ENCODE results near the gene ATP2B2. TPM values are rescaled to one million over a fixed set of nuclear protein-coding genes. Genes with fewer than 3 reads are reported as not detected.

ATP2B2 gene
- total and polyA plus RNA-seq, 8 donors, result 0.11 to 0.75 (median 0.21) TPM

GRCh38 chr3:10475983-10476382, 29.4 kb downstream of the ATP2B2 start:
- Histone ChIP-seq H3K9me3 (no peaks in the 10 kb centered on the region), H3K4me1 (no peaks in the 10 kb centered on the region), H3K27ac (no peak overlapping the region), H3K4me3 (no peak overlapping the region), H3K27me3 (peaks cover 0 to 5% (median 0%) of the 10 kb centered on the region in 4 donors), H3K36me3 (no peaks in the 10 kb centered on the region)
- intact Hi-C loops (cut with DNase I), result no loop called here
- TF ChIP-seq CTCF (IDR thresholded peaks at IDR 0.05), result no peak
- DNase-seq, result no peak
- WGBS, 2 donors, result 57 to 75% methylated on average over 3 of the region's 3 CpGs
- ATAC-seq, result no peak
- FAIRE-seq, result no peak

GRCh38 chr3:10474847-10475246, 30.5 kb downstream of the ATP2B2 start:
- H3K4me1 ChIP-seq, result no peaks in the 10 kb centered on the region
- WGBS, 2 donors, result 48 to 53% methylated on average over 9 of the region's 9 CpGs
- TF ChIP-seq CTCF (IDR thresholded peaks at IDR 0.05), result no peak
- DNase-seq (no peak), FAIRE-seq (no peak), ATAC-seq (no peak)
- H3K27me3 ChIP-seq, result peaks cover 0 to 5% (median 0%) of the 10 kb centered on the region in 4 donors
- no peaks in the 10 kb centered on the region for H3K9me3 ChIP-seq
- H3K4me3 ChIP-seq, result no peak overlapping the region
- no peak overlapping the region for H3K27ac ChIP-seq
- no peaks in the 10 kb centered on the region for H3K36me3 ChIP-seq
- intact Hi-C loops (cut with DNase I), result no loop called here

DNA sequence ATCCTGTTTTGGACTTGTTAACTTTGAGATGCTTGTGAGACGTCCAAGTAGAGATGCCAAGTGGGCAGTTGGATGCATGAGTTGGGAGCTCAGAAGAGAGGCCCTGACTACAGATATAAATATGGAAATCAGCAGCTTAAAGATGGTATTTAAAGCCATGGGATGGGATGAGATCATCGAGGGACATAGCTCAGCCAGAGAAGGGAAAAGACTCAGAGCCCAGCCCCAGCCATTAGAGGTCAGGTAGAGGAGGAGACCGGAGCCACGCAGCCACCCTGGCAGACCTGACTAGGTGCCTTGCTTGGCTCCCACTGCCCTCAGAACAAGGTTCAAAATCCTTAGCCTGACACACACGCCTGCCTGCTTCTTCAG, 31.1 kb downstream of the ATP2B2 start:
- H3K27me3 ChIP-seq, result peaks cover 0 to 5% (median 0%) of the 10 kb centered on the region in 4 donors
- DNase-seq (no peak), ATAC-seq (no peak), FAIRE-seq (no peak)
- TF ChIP-seq CTCF (IDR thresholded peaks at IDR 0.05), result no peak
- H3K4me3 ChIP-seq, result no peak overlapping the region
- H3K9me3 ChIP-seq, result no peaks in the 10 kb centered on the region
- no peak overlapping the region for H3K27ac ChIP-seq
- WGBS, 2 donors, result 52 to 67% methylated on average over 5 of the region's 5 CpGs
- no peaks in the 10 kb centered on the region for H3K4me1 ChIP-seq
- intact Hi-C loops (cut with DNase I), result no loop called here
- H3K36me3 ChIP-seq, result no peaks in the 10 kb centered on the region

GRCh38 chr3:10473581-10474274, 31.7 kb downstream of the ATP2B2 start:
- peaks cover 0 to 5% (median 0%) of the 10 kb centered on the region in 4 donors for H3K27me3 ChIP-seq
- H3K4me3 ChIP-seq, result no peak overlapping the region
- 59 to 64% methylated on average over 7 of the region's 7 CpGs for WGBS, 2 donors
- no peaks in the 10 kb centered on the region for H3K36me3 ChIP-seq
- DNase-seq (no peak), FAIRE-seq (no peak), ATAC-seq (no peak)
- no peaks in the 10 kb centered on the region for H3K4me1 ChIP-seq
- no peak overlapping the region for H3K27ac ChIP-seq
- intact Hi-C loops (cut with DNase I), result no loop called here
- no peaks in the 10 kb centered on the region for H3K9me3 ChIP-seq
- no peak for TF ChIP-seq CTCF (IDR thresholded peaks at IDR 0.05)

- Histone ChIP-seq H3K4me3 (no peak overlapping the region), H3K27me3 (peaks cover 0 to 5% (median 0%) of the 10 kb centered on the region in 4 donors), H3K9me3 (no peaks in the 10 kb centered on the region), H3K4me1 (no peaks in the 10 kb centered on the region), H3K27ac (no peak overlapping the region), H3K36me3 (no peaks in the 10 kb centered on the region)
- ATAC-seq (no peak), FAIRE-seq (no peak), DNase-seq (no peak)
- TF ChIP-seq CTCF (IDR thresholded peaks at IDR 0.05), result no peak
- WGBS, 2 donors, result 83 to 87% methylated on average over 2 of the region's 2 CpGs
- intact Hi-C loops (cut with DNase I), result no loop called here
Observed at GRCh38 chr3:10472877-10473440, 32.4 kb downstream of the ATP2B2 start.

Data from pancreas (tissue), 10 donors.